Measurements from ENCODE around the gene UTP14A.
"Not testable (repeated sequence)": the region's sequence is repeated elsewhere in the genome, so short reads cannot be mapped to it uniquely, and the experiment has no call there.

The UTP14A gene, protein sequence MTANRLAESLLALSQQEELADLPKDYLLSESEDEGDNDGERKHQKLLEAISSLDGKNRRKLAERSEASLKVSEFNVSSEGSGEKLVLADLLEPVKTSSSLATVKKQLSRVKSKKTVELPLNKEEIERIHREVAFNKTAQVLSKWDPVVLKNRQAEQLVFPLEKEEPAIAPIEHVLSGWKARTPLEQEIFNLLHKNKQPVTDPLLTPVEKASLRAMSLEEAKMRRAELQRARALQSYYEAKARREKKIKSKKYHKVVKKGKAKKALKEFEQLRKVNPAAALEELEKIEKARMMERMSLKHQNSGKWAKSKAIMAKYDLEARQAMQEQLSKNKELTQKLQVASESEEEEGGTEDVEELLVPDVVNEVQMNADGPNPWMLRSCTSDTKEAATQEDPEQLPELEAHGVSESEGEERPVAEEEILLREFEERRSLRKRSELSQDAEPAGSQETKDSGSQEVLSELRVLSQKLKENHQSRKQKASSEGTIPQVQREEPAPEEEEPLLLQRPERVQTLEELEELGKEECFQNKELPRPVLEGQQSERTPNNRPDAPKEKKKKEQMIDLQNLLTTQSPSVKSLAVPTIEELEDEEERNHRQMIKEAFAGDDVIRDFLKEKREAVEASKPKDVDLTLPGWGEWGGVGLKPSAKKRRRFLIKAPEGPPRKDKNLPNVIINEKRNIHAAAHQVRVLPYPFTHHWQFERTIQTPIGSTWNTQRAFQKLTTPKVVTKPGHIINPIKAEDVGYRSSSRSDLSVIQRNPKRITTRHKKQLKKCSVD

DNA sequence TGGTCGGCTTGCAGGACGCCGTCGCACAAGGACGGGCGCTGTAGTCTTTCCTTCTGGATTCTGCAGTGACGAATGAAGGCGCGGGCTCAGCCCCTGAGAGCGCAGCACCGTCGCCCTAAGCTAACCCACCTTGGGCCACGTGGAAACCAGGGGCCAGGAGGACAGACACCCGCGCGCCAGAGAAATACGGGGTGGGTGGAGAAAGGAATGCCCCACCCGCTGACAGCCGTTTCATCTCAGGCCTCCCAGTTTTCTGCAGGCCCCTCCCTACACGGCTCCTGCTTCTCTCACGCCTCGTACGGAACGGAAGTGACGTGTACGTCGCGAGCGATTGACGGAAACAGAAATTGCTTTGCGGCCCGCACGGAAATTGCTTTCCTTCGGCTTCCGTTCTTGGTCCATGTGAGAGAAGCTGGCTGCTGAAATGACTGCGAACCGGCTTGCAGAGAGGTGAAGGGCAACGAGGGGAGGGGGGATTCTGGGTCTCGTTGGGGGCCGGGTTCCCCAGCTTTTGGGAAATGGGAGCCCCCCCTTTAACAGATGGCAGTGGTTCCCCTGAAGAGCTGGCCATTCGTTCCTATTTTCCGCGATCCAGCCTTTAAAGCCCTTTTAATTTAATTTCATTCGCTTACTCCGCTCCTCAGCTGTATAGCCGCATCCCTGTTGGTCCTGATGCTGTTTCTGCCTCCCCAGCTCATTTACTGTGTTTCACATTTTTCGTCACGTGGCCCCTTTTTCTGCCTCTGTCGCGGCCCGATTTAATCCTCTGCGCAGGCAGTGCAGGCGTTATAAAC lies at the start of gene UTP14A:
Gene UTP14A (plus strand): TSS at position 378 of the 794 bp plus-strand sequence. CDS start 47 bp downstream, at position 425.
- H3K4me1 ChIP-seq (ENCODE audit: control insufficient read depth in 1 of 2, insufficient read depth in 1 of 2, low read depth in 1 of 2, low read length in 1 of 2) = peaks cover 10 to 13% of the 10 kb centered on the region in 2 experiments
- H3K9me3 ChIP-seq = no peaks in the 10 kb centered on the region
- H3K27me3 ChIP-seq = no peaks in the 10 kb centered on the region
- peak within 1 kb of the TSS; percentile 64 to 72 for H3K4me3 ChIP-seq (ENCODE audit: low read depth in 1 of 2, low read length in 1 of 2)
- peak within 1 kb of the TSS; percentile 76 for H3K27ac ChIP-seq
- TF ChIP-seq, protein P1, sequence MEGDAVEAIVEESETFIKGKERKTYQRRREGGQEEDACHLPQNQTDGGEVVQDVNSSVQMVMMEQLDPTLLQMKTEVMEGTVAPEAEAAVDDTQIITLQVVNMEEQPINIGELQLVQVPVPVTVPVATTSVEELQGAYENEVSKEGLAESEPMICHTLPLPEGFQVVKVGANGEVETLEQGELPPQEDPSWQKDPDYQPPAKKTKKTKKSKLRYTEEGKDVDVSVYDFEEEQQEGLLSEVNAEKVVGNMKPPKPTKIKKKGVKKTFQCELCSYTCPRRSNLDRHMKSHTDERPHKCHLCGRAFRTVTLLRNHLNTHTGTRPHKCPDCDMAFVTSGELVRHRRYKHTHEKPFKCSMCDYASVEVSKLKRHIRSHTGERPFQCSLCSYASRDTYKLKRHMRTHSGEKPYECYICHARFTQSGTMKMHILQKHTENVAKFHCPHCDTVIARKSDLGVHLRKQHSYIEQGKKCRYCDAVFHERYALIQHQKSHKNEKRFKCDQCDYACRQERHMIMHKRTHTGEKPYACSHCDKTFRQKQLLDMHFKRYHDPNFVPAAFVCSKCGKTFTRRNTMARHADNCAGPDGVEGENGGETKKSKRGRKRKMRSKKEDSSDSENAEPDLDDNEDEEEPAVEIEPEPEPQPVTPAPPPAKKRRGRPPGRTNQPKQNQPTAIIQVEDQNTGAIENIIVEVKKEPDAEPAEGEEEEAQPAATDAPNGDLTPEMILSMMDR (IDR thresholded peaks at IDR 0.05) = no peak
- H3K36me3 ChIP-seq = no peaks in the 10 kb centered on the region

DNA sequence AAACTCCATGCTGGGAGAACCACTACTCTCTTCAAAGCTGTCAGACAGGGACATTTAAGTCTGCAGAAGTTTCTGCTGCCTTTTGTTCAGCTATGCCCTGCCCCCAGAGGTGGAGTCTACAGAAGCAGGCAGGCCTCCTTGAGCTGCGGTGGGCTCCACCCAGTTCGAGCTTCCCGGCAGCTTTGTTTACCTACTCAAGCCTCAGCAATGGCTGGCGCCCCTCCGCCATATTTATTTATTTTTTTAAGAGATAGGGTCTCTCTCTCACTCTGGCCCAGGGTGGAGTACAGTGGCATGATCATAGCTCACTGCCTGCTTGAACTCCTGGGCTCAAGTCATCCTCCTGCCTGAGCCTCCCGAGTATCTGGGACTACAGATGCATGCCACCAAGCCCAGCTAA lies 46.8 kb upstream of the UTP14A start:
- H3K27ac ChIP-seq; H3K4me1 ChIP-seq (ENCODE audit: control insufficient read depth in 1 of 2, insufficient read depth in 1 of 2, low read depth in 1 of 2, low read length in 1 of 2); H3K27me3 ChIP-seq; H3K9me3 ChIP-seq; H3K36me3 ChIP-seq; H3K4me3 ChIP-seq (ENCODE audit: low read depth in 1 of 2, low read length in 1 of 2): not testable (repeated sequence)

- not testable (repeated sequence) for H3K36me3 ChIP-seq; H3K27me3 ChIP-seq; H3K4me3 ChIP-seq (ENCODE audit: low read depth in 1 of 2, low read length in 1 of 2); H3K4me1 ChIP-seq (ENCODE audit: control insufficient read depth in 1 of 2, insufficient read depth in 1 of 2, low read depth in 1 of 2, low read length in 1 of 2); H3K9me3 ChIP-seq; H3K27ac ChIP-seq
These were observed 39.6 kb upstream of the UTP14A start for GRCh38 chrX:129866321-129866720.

DNA sequence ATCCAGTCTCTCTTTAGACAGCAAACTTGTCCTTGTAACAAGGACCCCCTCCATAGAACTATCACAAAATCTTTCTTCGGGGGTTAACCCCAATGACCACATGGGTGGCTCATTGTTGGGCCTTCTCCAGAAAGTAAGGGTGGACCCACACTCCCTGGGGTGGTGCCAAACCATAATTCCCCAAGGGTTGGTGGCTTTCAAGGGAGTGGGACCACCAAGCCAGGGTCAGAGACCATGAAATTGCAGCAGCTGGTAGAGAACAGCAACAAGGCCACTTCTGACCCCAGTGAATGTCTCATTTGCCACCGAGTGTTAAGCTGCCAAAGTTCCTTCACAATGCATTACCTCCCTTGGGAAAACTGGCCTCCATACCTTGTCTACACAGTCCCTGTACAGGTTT lies 33.4 kb upstream of the UTP14A start:
- no peaks in the 10 kb centered on the region for H3K9me3 ChIP-seq
- TF ChIP-seq, protein P1 (IDR thresholded peaks at IDR 0.05) = no peak
- no peaks in the 10 kb centered on the region for H3K4me1 ChIP-seq (ENCODE audit: control insufficient read depth in 1 of 2, insufficient read depth in 1 of 2, low read depth in 1 of 2, low read length in 1 of 2)
- no peak overlapping the region for H3K4me3 ChIP-seq (ENCODE audit: low read depth in 1 of 2, low read length in 1 of 2)
- H3K27me3 ChIP-seq = no peaks in the 10 kb centered on the region
- H3K36me3 ChIP-seq = no peaks in the 10 kb centered on the region
- no peak overlapping the region for H3K27ac ChIP-seq

DNA sequence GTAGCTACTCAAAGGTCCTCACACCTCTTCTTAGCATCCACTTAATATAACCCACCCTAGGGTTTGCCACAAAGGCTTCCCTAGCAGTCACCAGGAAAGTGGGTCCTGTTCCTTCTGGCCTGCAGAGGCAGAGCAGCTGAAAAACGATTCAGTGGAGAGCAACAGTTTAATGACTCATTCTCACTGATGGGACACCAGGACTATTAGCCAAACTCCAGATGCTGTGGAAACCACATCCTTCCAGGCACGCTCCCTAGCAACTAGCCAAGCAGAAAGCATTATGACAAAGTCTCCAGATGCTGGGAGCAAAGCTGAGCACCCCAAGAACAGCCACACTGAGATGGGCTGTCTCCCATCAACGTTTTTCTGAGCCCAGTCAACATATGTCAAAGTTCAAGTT lies 30.3 kb upstream of the UTP14A start:
- no peaks in the 10 kb centered on the region for H3K27me3 ChIP-seq
- H3K36me3 ChIP-seq = no peaks in the 10 kb centered on the region
- H3K9me3 ChIP-seq = no peaks in the 10 kb centered on the region
- H3K27ac ChIP-seq = no peak overlapping the region
- no peak overlapping the region for H3K4me3 ChIP-seq (ENCODE audit: low read depth in 1 of 2, low read length in 1 of 2)
- TF ChIP-seq, protein P1 (IDR thresholded peaks at IDR 0.05) = no peak
- H3K4me1 ChIP-seq (ENCODE audit: control insufficient read depth in 1 of 2, insufficient read depth in 1 of 2, low read depth in 1 of 2, low read length in 1 of 2) = no peaks in the 10 kb centered on the region

DNA sequence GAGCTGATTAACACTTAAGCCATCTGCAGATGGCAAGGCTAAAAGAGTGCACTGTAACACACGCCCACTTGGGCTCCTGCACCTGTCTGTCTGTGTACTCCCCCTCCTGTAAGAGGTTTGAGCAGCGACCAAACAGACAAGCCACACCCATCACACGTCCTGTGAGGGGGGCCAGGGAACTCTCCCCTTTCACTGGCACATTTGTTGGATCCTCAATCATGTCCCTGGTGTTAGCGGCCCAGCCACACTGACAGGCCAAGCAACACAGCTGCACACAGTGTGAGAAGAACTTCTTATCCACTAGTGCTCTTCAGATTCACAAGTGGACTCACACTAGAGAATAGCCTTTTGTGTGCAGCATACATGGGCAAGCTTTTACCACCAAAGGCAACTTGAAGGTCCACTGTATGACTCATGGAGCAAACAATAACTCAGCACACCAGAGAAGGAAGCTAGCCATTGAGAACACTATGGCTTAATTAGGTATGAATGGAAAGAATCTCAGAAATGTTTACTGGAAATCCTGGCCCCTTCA lies 29.1 kb upstream of the UTP14A start:
- H3K9me3 ChIP-seq = no peaks in the 10 kb centered on the region
- no peaks in the 10 kb centered on the region for H3K27me3 ChIP-seq
- H3K4me3 ChIP-seq (ENCODE audit: low read depth in 1 of 2, low read length in 1 of 2) = no peak overlapping the region
- H3K27ac ChIP-seq = no peak overlapping the region
- no peaks in the 10 kb centered on the region for H3K4me1 ChIP-seq (ENCODE audit: control insufficient read depth in 1 of 2, insufficient read depth in 1 of 2, low read depth in 1 of 2, low read length in 1 of 2)
- TF ChIP-seq, protein P1 (IDR thresholded peaks at IDR 0.05) = no peak
- H3K36me3 ChIP-seq = no peaks in the 10 kb centered on the region
